ENCODE data around the gene FBXL22. TPM values are rescaled to one million over a fixed set of nuclear protein-coding genes. Genes with fewer than 3 reads are reported as not detected.

Gene FBXL22
- total and polyA plus RNA-seq, 2 of the 8 experiments (the other 6 are each of a cell fraction or from before 2014, with no cell fraction given) = 0.09 to 0.47 TPM

DNA sequence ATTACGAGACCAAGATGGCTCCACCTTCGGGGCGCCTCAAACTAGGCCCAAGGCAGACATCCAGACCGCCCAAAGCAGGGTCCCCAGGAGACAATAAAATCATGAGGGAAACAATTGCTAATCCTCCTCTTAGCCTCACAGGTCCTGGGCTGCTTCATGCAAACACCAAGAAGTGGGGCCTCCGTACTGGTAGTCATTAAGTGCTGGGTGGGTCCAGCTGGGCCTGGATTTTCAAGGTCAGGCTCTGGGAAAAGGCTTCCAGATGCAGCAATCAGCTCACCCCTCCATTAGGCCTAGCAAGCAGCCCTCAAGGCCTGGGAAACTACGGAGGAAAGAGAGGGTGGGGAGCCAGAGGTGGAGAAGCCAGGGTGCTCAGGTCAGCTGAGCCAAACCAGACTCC lies 634 bp downstream of the FBXL22 start:
- Histone ChIP-seq H2AK5ac (ENCODE audit: low read depth, low read length) (no peak overlapping the region), H2BK120ac (replicated peaks; ENCODE audit: low read depth, low read length) (no peak overlapping the region), H3K9ac (replicated peaks in 1 of 4; ENCODE audit: extremely low read depth in 1 of 4, low read depth in 3 of 4, low read length in 3 of 4) (no peak overlapping the region), H3K36me3 (ENCODE audit: control insufficient read depth in 2 of 4, insufficient read depth in 4 of 4, low read length in 3 of 4) (0 out of 8 replicates have a peak, but pooled peaks cover 0 to 3% (median 0%) of the 10 kb centered on the region in 4 experiments), H3K27ac (ENCODE audit: low read depth, low read length) (no peak overlapping the region), H3K18ac (ENCODE audit: extremely low read depth, low read length) (no peak overlapping the region), H3K14ac (ENCODE audit: insufficient read length) (no peak overlapping the region), H3K4ac (replicated peaks; ENCODE audit: insufficient read length, low read depth, low read length) (no peak overlapping the region), H3K56ac (replicated peaks; ENCODE audit: insufficient read length, low read depth, low read length) (no peak overlapping the region), H3K4me1 (replicated peaks in 1 of 4; ENCODE audit: control insufficient read depth in 3 of 4, insufficient read depth in 4 of 4, low read length in 3 of 4) (peaks cover 0 to 21% (median 12%) of the 10 kb centered on the region in 4 experiments; a peak in 6 of 7 replicates), H3K4me2 (ENCODE audit: insufficient read depth in 1 of 2, low read depth in 2 of 2, low read length in 2 of 2) (no peak overlapping the region), H3K23me2 (ENCODE audit: low read depth, low read length) (peaks cover 13% of the 10 kb centered on the region), H2BK12ac (ENCODE audit: low read depth, low read length) (no peak overlapping the region), H3K9me3 (ENCODE audit: insufficient read depth in 2 of 2, low read depth in 1 of 2, low read length in 1 of 2) (no peaks in the 10 kb centered on the region), H2BK15ac (ENCODE audit: low read length) (no peak overlapping the region), H4K5ac (ENCODE audit: insufficient read length, low read depth, low read length) (no peak overlapping the region), H4K8ac (ENCODE audit: extremely low read depth, insufficient read depth, low read length) (no peak overlapping the region), H3K79me2 (ENCODE audit: control insufficient read depth in 1 of 2, insufficient read depth in 2 of 2, low read length in 2 of 2) (no peaks in the 10 kb centered on the region), H2BK20ac (ENCODE audit: low read length) (no peak overlapping the region), H4K20me1 (replicated peaks in 1 of 2; ENCODE audit: control insufficient read depth in 1 of 2, insufficient read depth in 2 of 2, low read length in 2 of 2) (no peaks in the 10 kb centered on the region), H3K27me3 (replicated peaks in 1 of 4; ENCODE audit: control insufficient read depth in 3 of 4, extremely low read depth in 1 of 4, insufficient read depth in 3 of 4, low read length in 3 of 4) (peaks cover 0 to 30% (median 19%) of the 10 kb centered on the region in 4 experiments; a peak in 6 of 7 replicates), H2BK5ac (ENCODE audit: low read depth, low read length) (no peak overlapping the region), H4K91ac (replicated peaks; ENCODE audit: insufficient read length, low read length) (no peak overlapping the region), H3K23ac (ENCODE audit: insufficient read length) (no peak overlapping the region), H3K4me3 (ENCODE audit: extremely low read depth in 1 of 4, insufficient read depth in 2 of 4, low read depth in 3 of 4, low read length in 4 of 4) (no peak overlapping the region), H3K79me1 (ENCODE audit: low read depth, low read length) (no peaks in the 10 kb centered on the region; the same call in 1 of the 2 replicates), H2AFZ (ENCODE audit: low read length) (no peak overlapping the region)
- FAIRE-seq (no peak), DNase-seq (ENCODE audit: low read depth in 1 of 2, low spot score in 2 of 2) (no peak)
- POLR2A ChIA-PET (ENCODE audit: partially characterized antibody) = no interaction called here
- 87% methylated on average over 6 of the region's 6 CpGs; no CpG with 5 or more reads in 1 of the 2 experiments for WGBS, 2 experiments (ENCODE audit: extremely low coverage in 1 of 2, insufficient coverage in 1 of 2, insufficient read length in 1 of 2, insufficient replicate concordance in 2 of 2, low coverage in 1 of 2, low lambda C conversion rate in 2 of 2, missing lambda C conversion rate in 1 of 2)
- CTCF ChIA-PET (ENCODE audit: partially characterized antibody) = interaction anchor here (0.9 to 4.2 kb wide), 10 partner anchors 10 to 470 kb away, joined by 3 to 39 read pairs (median 6); no protein-coding TSS in a partner anchor
- TF ChIP-seq EP300 (IDR thresholded peaks at IDR 0.05; ENCODE audit: borderline replicate concordance in 1 of 2, low read depth in 2 of 2, low read length in 2 of 2) = no peak
- no peak for TF ChIP-seq CBX8 (IDR thresholded peaks at IDR 0.05; ENCODE audit: borderline replicate concordance, low read depth, low read length)
- TF ChIP-seq BCL11A (IDR thresholded peaks at IDR 0.05; ENCODE audit: low read depth in 2 of 2, low read length in 2 of 2) = no peak
- no peak for TF ChIP-seq BACH1 (IDR thresholded peaks at IDR 0.05; ENCODE audit: low read length)
- no peak for TF ChIP-seq FOSL1 (IDR thresholded peaks at IDR 0.05; ENCODE audit: insufficient read depth, low read depth, low read length)

Measured in H1 (cell line).